OCI-LY7 (cell line): Measurements from ENCODE around the gene LZTR1. TPM values are rescaled to one million over a fixed set of nuclear protein-coding genes. Genes with fewer than 3 reads are reported as not detected.

Experiments
- BruUV-seq: library from RNA; stranded (reverse); fragments of 400-500 nt; replicated peaks from 2 replicates; lab custom pipeline; 2021; lab: Mats Ljungman, UMichigan
- CTCF ChIA-PET: fragments of 300-600 bp; sonication (Branson Sonifier 250); formaldehyde crosslinking; loops from one replicate; lab custom pipeline; 2022; ENCODE audit warnings: antibody characterized with exemption; ENCODE audit not compliant: unreplicated experiment; lab: Charles Lee
- POLR2A ChIA-PET: fragments of 300-600 bp; sonication (Branson Sonifier 250); formaldehyde crosslinking; loops from one replicate; lab custom pipeline; 2022; ENCODE audit warnings: antibody characterized with exemption; lab: Charles Lee
- DNase-seq: peaks from one replicate; pipeline ENCODE4 v3.0.0-alpha.2; 2015; ENCODE audit warnings: low spot score
- H2AFZ ChIP-seq: fragments of 200-600 bp; sonication (generic), shearing (Covaris generic); 2 replicates; pipeline ENCODE4 v1.6.1; 2014; ENCODE audit warnings: mild to moderate bottlenecking, antibody characterized with exemption, low read length, moderate library complexity
- H3K27ac ChIP-seq: fragments of 200-600 bp; sonication (generic); 2 replicates; pipeline ENCODE4 v1.5.1; 2014; ENCODE audit warnings: mixed run types, low read depth, mild to moderate bottlenecking, moderate library complexity, low read length, inconsistent platforms; ENCODE audit not compliant: poor library complexity, severe bottlenecking
- H3K36me3 ChIP-seq: fragments of 200-600 bp; sonication (generic); 2 replicates; pipeline ENCODE4 v1.6.1; 2014; ENCODE audit warnings: mild to moderate bottlenecking, antibody characterized with exemption, low read length, moderate library complexity, mixed read lengths; ENCODE audit not compliant: insufficient read depth
- H3K4me1 ChIP-seq: fragments of 200-600 bp; sonication (generic); 2 replicates; pipeline ENCODE4 v1.5.1; 2014; ENCODE audit warnings: mild to moderate bottlenecking, low read length; ENCODE audit not compliant: insufficient read depth, poor library complexity, severe bottlenecking
- H3K4me2 ChIP-seq: fragments of 200-600 bp; sonication (generic); 2 replicates; pipeline ENCODE4 v1.6.1; 2014; ENCODE audit warnings: mild to moderate bottlenecking, low read length
- H3K4me3 ChIP-seq: fragments of 200-600 bp; sonication (generic); 2 replicates; pipeline ENCODE4 v1.5.1; 2014; ENCODE audit warnings: mild to moderate bottlenecking, low read depth, low read length; ENCODE audit not compliant: poor library complexity, severe bottlenecking
- H3K79me2 ChIP-seq: fragments of 200-600 bp; sonication (generic); 2 replicates; pipeline ENCODE4 v1.6.1; 2016; ENCODE audit warnings: low read depth, mild to moderate bottlenecking, low read length, moderate library complexity, mixed read lengths; ENCODE audit not compliant: insufficient read depth
- H3K9me2 ChIP-seq: fragments of 200-600 bp; sonication (generic); 2 replicates; pipeline ENCODE4 v1.6.1; 2016; ENCODE audit warnings: mild to moderate bottlenecking, low read length, mixed read lengths; ENCODE audit not compliant: insufficient read depth
- H3K9me3 ChIP-seq: fragments of 200-600 bp; sonication (generic); 2 replicates; pipeline ENCODE4 v1.6.1; 2014; ENCODE audit warnings: mild to moderate bottlenecking, mixed run types, low read length, mixed read lengths
- H4K20me1 ChIP-seq: fragments of 200-600 bp; sonication (generic); 2 replicates; pipeline ENCODE4 v1.6.1; 2014; ENCODE audit warnings: mild to moderate bottlenecking, antibody characterized with exemption, low read length, moderate library complexity, mixed read lengths; ENCODE audit not compliant: insufficient read depth
- EZH2phosphoT487 ChIP-seq: fragments of 200-600 bp; sonication (generic); IDR thresholded peaks from 2 replicates; pipeline ENCODE4 v1.6.1; 2018; ENCODE audit warnings: low read depth, borderline replicate concordance, mild to moderate bottlenecking, mixed run types, antibody characterized with exemption, low read length, moderate library complexity, mixed read lengths
- intact Hi-C: fragments of 100-400 bp; cut with micrococcal nuclease; formaldehyde crosslinking; loops from one replicate; pipeline ENCODE4 v1.10.0; 2022; ENCODE audit not compliant: unreplicated experiment
- total RNA-seq, 2 experiments: library from RNA; depleted of rRNA in 1 of 2; stranded (reverse); fragments of >200 nt in 1 of 2; shearing (Covaris generic) in 1 of 2; gene quantifications; 2 replicates each; pipeline ENCODE4 v1.2.3, GENCODE V29; 2014 to 2022
- TF ChIP-seq, protein P1 (sequence below): fragments of 200-600 bp; sonication (generic); conservative IDR thresholded peaks from 2 replicates; pipeline ENCODE4 v1.5.1; 2014; ENCODE audit warnings: mild to moderate bottlenecking, antibody characterized with exemption, low read length, moderate library complexity, mixed read lengths

LZTR1 gene
- total RNA-seq, 2 experiments from 2014 or later = 46.8 to 61.8 TPM

DNA sequence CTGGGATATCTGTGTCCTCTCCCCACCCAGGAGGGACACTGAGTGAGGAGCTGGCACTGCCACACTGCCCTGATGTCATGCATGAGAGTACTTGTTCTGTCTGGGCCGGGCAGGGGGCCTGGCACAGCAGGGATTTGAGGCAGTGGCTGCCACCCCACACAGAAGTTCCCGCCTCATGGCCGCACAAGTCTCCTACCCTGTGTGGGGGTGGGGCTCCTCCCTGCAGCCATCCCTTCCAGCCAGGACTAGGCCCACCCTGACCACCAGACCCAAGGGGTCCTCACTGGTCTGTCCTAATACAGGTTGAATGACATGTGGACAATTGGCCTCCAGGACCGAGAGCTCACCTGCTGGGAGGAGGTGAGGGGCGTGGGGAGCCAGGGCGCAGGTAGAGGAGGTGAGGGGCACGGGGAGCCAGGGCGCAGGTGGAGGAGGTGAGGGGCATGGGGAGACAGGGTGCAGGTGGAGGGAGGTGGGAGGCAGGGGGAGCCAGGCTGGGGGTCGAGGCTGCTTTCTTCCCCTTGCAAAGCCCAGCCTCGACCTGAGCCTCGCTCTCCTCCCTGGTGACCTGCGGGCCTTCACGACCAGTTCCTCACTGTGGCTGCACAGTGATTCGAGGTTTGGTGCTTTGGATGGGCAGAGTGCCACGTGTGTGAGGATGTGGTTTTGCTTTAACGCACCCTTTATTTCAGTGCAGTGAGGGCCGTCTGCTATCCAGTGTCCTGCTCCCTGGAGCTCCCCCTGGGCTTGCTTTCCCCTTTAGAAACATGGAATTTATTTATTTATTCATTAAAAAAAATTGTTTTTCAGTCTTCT is 7.4 kb downstream of the LZTR1 start:
- no peak overlapping the region for H3K27ac ChIP-seq
- H3K9me3 ChIP-seq = no peaks in the 10 kb centered on the region
- peaks cover 33% of the 10 kb centered on the region for H3K36me3 ChIP-seq
- no peaks in the 10 kb centered on the region for H3K9me2 ChIP-seq
- no peak overlapping the region for H3K4me2 ChIP-seq
- ChIA-PET CTCF (no interaction called here), POLR2A (interaction anchor here (1.7 kb wide), 1 partner anchor 14 kb away, joined by 3 read pairs; no protein-coding TSS in a partner anchor)
- intact Hi-C loops = loop anchor here (10.0 kb wide), 1 partner anchor 75 kb away; the partner anchor contains the start of gene CRKL
- H3K4me3 ChIP-seq = no peak overlapping the region
- H3K4me1 ChIP-seq = no peaks in the 10 kb centered on the region
- no peak for DNase-seq
- no peak overlapping the region for H2AFZ ChIP-seq
- TF ChIP-seq EZH2phosphoT487 = no peak
- TF ChIP-seq, protein P1, sequence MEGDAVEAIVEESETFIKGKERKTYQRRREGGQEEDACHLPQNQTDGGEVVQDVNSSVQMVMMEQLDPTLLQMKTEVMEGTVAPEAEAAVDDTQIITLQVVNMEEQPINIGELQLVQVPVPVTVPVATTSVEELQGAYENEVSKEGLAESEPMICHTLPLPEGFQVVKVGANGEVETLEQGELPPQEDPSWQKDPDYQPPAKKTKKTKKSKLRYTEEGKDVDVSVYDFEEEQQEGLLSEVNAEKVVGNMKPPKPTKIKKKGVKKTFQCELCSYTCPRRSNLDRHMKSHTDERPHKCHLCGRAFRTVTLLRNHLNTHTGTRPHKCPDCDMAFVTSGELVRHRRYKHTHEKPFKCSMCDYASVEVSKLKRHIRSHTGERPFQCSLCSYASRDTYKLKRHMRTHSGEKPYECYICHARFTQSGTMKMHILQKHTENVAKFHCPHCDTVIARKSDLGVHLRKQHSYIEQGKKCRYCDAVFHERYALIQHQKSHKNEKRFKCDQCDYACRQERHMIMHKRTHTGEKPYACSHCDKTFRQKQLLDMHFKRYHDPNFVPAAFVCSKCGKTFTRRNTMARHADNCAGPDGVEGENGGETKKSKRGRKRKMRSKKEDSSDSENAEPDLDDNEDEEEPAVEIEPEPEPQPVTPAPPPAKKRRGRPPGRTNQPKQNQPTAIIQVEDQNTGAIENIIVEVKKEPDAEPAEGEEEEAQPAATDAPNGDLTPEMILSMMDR = no peak
- H4K20me1 ChIP-seq = no peaks in the 10 kb centered on the region
- BruUV-seq = no TSS peak
- H3K79me2 ChIP-seq = no peaks in the 10 kb centered on the region

DNA sequence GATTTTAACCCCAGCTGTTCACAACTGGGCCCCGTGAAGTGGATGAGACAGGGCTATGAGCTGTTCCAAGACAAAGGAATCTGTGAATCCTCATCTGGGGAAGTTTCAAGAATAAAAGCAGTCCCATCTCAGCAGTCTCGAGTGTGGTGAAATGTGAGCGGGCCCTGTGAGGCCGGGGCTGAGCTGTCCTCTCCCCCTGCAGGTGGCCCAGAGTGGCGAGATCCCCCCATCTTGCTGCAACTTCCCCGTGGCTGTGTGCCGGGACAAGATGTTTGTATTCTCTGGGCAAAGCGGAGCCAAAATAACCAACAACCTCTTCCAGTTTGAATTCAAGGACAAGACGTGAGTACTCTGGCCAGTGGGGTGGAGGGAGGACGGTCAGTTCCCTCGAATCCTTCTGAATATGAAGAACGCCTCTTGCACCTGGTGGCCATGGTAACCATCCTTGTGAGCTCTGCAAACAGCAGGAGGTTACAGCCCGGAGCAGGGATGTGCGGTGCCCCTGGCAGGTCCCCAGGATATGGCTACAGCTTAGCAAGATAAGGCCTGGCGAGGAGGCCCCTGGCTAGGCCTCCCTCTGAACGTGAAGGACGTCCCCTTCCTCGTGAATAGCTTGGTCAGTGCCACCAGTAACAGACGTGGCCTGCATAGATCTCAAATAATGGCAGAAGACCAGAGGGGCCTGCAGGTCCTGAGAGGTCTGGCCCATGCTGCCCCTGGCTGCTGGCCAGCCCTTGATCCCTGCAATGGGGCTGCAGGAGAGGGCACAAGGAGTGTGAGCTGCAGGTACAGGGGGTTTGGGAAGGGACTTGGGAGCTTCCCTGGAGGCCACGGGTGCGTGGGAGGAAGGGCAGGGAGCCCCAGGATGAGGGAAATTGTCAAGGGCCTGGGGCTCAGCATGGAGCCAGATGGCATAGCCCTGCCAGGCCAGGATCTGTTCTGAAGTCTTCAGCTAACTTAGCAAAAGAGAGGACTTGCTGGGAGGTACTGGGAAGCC is 8.4 kb downstream of the LZTR1 start:
- H3K9me3 ChIP-seq = no peaks in the 10 kb centered on the region
- DNase-seq = no peak
- ChIA-PET CTCF (no interaction called here), POLR2A (interaction anchor here (1.7 kb wide), 1 partner anchor 13 kb away, joined by 3 read pairs; no protein-coding TSS in a partner anchor)
- no peak overlapping the region for H3K4me3 ChIP-seq
- peaks cover 27% of the 10 kb centered on the region for H3K36me3 ChIP-seq
- no peak overlapping the region for H2AFZ ChIP-seq
- no peak overlapping the region for H3K4me2 ChIP-seq
- no peak overlapping the region for H3K27ac ChIP-seq
- no peak for TF ChIP-seq EZH2phosphoT487
- TF ChIP-seq, protein P1 = no peak
- H3K79me2 ChIP-seq = no peaks in the 10 kb centered on the region
- BruUV-seq = no TSS peak
- no peaks in the 10 kb centered on the region for H3K4me1 ChIP-seq
- no peaks in the 10 kb centered on the region for H4K20me1 ChIP-seq
- H3K9me2 ChIP-seq = no peaks in the 10 kb centered on the region
- intact Hi-C loops = no loop called here
